ENCODE measurements around the gene STX5.
"Not testable (repeated sequence)": the region's sequence is repeated elsewhere in the genome, so short reads cannot be mapped to it uniquely, and the experiment has no call there.

The STX5 gene

DNA sequence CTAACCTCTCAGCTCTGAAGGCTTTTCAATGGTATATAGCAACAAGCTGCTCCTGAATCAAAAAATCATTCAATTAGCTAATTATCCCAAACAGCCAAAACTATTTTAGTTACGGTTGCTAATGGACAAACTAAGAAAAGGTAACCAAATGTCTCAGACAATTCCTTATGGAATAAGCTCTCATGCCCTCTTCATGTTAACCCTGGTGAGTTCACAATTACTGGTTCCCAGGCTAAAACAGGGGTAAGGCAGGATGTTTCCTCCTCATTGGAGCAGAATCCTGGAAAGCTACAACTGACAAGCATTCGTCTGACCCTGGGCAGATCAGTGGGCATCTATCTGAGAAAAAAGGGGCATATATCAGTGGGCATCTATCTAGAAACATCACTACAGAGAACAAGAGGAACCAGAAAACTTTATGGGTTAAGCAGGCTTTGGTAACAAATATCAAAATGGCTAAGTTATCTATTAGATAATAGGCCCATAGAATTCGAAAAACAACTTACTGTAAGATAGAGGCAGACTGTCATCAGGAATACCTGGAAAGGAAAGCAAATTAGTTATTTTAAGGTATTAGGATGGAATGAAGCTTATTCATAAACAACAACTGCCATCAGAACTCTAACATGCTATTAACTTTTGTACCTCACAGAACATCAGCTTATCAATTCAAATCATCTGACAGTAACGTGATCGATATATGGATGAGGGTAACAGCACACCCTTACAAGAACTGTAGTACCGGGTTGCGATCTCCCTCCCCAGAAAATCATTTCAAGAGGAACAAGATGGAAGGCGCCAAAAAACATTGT lies 22.4 kb upstream of the STX5 start:
- no peak for DNase-seq

DNA sequence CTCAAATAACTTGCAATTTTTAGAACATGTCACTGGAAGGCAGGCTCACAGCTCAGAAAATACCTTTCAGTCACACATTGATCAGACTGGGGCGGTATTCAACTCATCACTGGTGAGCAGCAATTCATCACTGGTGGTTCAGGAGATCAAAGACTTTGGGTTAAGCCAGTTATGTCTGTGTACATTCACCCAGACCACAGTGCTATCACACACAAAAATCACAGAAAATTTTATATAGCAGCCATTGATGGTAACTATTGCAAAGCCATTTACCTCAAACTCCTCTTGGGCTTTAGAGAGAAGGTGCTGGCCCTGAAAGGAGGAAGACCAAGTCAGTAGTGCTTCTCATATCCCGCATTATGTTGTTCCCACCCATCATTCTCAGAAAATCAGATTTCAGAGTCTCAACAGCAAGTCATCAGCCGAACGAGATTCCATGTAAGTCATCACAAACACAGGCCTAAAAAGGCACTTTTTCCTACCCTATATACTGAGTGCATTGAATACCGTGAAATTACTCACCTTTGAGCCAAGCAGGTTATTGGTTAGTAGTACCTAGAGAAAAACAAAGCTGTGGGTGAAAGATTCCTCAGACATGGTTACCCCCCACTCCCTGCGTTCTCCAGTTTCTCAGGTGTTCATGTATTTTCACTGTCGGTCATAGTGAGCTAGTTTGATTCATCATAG lies 21.6 kb upstream of the STX5 start:
- no peak for DNase-seq

DNA sequence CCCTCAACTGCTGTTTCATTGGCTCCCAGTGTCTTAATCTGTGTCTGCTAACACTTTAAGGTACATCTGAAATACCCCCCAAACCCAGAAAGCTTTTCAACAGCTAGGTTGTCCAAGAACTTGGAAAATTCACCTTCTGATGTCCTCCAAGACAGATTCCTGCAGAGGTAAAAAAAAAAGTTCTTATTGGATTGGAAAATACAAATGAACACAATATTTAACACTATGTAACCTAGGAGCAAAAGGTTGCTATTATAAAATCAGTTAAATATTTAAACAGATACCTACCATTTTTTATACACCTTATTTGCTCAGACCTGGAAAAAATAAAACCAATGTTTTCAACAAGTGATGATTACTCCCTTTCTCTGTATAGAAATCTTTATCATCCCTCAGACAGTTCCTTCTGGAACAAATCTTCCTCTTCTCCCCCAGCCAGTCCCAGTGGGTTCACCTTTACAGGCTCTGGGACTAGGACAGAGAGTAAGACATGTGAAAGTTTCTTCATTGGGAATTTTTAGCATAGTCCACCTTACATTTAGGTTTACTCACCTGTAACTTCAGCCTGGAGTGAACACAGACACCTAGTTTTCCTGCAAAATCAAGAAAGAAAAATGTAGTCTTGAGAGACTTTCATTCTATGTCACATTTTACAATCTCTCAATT lies 20.8 kb upstream of the STX5 start:
- no peak for DNase-seq

DNA sequence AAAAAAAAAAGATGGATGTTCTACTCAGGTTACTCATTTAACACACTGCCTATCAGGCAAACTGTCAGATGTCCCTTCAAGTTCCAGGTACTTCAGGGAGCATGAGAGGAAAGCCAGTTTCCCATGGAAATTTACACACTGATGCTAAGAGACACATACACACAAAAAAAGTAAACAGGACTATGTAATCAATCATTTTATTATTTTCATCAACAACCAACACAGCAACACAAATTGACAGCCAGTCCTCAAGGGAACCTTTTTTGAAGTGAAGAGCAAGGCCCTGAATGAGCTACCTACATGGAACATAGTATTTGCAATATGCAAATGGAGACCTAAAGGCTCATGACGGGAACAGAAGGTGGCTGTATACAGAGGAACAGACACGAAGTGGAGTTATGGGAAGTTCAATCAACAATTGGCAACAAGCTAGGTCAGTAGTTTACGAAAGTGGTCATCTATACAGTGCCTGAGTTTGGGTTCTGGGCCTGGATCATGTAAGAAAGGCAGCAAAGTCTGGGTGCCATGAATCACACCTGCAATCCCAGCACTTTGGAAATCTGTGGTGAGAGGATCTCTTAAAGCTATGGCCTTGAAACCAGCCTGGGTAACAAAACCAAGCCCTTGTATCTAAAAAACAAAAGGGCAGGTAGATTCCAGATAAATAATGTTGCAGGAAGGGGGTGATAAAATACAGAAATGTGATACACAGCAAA lies 20.1 kb upstream of the STX5 start:
- DNase-seq: no peak

DNA sequence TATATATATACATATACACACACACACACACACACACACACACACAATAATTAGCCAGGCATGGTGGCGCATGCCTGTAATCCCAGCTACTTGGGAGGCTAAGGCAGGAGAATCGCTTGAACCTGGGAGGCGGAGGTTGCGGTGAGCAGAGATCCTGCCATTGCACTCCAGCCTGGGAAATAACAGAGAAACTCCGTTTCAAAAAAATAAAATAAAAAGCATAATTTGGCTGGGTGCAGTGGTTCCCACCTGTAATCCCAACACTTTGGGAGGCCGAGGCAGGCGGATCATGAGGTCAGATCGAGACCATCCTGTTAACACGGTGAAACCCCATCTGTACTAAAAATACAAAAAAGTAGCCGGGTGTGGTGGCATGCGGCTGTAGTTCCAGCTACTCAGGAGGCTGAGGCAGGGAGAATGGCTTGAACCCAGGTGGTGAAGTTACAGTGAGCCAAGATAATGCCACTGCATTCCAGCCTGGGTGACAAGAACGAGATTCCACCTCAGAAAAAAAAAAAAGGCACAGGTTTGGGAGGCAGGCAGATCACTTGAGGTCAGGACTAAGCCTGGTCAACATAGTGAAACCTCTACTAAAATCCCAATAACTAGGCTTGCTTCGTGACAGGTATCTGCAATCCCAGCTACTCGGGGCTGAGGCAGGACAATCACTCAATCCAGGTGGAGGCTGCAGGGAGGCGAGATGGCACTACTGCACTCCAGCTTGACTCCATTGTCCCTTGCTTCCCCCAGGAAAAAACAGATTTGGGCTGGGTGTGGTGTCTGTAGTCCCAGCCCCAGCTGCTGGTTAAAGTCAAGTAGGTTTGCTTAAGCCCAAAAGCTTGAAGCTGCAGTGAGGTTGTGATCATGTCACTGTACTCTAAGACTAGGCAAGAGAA lies 19.3 kb upstream of the STX5 start:
- no peak for DNase-seq

DNA sequence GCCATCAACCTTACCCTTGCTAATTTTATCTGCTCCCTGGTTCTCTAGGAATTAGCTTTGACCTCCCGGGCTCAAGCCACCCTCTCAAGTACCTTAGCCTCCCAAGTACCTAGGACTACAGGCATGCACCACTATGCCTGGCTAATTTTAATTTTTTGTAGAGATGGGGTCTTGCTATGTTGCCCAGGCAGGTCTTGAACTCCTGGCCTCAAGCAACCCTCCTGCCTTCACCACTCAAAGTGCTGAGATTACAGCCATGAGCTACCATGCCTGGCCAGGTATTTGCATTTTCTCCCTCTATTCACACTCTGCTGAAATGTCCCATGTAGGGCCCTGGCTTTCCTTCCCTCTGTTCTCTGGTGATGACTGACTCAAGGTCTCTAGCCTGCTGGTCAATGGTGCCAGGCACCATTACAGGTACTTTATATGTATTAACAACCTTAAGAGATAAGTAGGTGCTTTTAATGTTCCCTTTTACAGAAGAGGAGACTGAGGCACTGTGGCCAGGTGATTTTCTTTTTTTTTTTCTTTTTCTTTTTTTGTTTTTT lies 16.0 kb upstream of the STX5 start:
- no peak for DNase-seq

DNA sequence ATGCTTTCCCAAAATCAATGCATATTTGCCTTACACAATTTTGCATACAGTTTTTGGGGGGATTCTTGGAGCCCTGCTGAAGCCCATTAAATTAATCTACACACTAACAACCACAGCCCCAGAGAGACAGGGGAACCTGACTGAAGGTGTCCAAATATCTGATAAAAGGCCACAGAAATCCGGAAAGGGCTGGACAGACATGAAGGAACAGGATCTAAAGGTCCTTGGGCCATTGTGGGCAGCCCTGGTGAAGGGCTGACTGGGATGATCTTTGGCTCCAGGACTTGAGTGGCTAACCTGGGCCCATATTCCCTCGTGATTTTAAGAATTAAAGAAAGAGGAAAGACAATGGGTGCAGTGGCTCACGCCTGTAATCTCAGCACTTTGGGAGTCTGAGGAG lies 14.3 kb upstream of the STX5 start:
- DNase-seq: no peak

DNA sequence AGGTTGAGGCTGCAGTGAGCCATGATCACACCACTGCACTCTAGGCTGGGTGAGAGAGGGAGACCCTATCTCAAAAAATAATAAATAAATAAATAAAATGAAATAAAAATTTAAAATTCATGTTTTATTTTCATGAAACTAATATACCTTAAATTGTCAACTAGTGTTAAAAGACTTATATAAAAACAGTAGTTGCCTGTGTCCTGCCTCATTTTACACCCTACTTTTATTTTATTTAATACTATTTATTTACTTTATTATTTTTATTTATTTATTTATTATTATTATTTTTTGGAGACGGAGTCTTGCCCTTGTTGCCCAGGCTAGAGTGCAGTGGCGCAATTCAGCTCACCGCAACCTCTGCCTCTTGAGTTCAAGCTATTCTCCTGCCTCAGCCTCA lies 12.3 kb upstream of the STX5 start:
- no peak for DNase-seq

DNA sequence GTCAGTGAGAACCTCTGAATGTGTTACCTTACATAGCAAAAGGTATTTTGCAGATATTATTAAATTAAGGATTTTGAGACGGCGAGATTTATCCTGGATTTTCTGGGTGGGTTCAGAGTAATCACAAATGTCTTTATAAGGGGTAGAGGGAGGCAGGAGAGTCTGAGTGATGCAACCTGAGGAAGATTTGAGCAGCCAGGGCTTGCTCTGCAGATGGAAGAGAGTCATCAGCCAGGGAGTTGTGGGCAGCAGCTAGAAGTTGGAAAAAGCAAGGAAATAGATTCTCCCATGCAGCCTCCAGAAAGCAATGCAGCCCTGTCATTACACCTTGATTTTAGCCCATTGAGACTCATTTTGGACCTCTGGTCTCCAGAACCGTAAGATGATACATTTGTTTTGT lies 11.6 kb upstream of the STX5 start:
- DNase-seq: no peak

DNA sequence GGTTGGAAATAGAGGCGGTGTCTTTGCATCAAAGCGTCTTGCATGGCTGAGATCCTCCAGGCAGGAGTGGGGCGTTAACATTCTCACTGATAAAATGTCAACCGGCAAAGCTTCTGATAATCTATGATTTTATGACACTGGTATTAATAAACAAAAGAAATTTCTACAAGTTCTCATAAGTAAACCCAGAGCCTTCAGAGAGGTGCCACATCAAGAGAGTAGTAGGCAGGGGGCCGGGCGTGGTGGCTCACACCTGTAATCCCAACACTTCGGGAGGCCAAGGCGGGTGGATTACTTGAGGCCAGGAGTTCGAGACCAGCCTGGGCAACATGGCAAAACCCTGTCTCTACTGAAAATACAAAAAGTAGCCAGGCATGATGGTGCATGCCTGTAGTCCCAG lies 11.0 kb upstream of the STX5 start:
- DNase-seq: peak; percentile 75

DNA sequence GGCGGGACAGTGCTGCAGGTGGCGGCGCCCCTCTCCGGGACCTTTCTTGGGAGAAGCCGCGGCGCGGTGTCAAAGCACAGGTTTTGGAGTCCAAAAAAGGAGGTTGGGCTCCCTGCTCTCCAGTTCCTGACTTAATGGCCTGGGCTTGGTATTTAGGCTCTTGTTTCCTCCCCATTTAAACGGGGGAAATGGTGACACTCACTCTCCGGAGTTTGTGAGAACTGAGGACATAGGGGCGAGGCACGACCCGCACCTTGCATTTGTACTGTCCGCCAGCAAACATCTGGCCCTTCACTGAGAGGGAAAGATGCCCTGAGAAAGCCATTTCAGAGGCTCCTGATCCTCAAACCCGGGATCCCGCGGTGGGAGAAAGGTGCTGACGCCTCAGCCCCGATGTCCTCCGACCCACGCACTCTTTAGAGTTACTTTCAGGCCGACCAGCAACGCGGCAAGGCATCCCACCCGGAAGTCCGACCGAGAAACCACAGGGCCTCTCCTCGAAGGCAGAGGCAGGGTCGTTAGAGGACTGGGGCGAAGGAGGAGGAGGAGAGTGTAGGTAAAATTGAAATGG lies 10.4 kb upstream of the STX5 start:
- DNase-seq: peak; percentile 75

DNA sequence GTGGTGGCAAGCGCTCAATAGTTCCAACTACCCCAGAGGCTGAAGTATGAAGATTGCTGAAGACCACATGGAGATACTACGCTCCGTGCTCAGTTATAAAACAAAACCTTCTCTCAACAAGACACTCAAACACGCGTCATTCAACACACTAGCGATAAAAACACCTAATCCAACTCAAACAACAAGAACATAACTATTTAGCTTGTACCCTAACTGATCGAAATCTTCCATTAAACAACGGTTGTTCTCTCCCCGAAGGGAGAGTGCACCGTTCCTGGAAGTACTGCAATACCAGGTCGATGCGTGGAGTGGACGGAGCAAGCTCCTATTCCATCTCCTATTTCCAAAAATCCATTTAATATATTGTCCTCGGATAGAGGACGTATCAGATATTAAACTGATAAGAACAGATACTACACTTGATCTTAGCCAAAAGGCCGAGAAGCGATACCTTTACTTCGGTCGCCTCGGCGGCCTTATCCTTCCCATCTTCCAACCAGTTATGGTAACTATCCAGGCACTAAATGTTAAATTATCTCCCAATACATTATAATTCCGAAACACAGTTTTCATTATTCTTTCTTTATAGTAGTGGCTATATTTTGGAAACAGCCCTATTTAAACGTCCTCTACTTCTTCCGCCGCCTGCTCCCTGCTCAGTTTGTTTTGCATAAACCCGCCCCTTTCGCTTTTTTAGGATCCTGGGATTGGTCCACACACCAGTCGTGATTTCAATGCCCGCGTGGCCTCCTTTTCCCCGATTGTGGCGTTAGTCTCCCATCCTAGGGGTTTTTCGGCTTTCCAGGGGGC lies 9.7 kb upstream of the STX5 start:
- DNase-seq: peak; percentile 99

DNA sequence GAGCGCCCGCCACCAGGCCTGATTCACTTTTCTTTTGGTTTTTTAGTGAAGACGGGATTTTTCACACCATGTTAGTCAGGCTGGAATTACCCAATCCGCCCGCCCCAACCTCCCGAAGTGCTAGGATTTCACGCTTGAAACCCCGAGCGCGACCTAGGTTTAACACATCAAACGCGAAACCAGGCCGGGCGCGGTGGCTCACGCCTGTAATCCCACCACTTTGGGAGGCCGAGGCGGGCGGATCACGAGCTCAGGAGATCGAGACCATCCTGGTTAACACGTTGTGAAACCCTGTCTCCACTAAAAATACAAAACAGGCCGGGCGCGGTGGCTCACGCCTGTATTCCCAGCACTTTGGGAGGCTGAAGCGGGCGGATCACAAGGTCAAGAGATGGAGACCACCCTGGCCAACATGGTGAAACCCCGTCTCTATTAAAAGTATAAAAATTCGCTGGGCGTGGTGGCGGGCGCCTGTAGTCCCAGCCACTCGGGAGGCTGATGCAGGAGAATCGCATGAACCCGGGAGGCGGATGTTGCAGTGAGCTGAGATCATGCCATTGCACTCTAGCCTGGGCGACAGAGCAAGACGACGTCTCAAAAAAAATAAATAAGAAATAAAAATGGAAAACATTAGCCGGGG lies 9.0 kb upstream of the STX5 start:
- DNase-seq: not testable (repeated sequence)

DNA sequence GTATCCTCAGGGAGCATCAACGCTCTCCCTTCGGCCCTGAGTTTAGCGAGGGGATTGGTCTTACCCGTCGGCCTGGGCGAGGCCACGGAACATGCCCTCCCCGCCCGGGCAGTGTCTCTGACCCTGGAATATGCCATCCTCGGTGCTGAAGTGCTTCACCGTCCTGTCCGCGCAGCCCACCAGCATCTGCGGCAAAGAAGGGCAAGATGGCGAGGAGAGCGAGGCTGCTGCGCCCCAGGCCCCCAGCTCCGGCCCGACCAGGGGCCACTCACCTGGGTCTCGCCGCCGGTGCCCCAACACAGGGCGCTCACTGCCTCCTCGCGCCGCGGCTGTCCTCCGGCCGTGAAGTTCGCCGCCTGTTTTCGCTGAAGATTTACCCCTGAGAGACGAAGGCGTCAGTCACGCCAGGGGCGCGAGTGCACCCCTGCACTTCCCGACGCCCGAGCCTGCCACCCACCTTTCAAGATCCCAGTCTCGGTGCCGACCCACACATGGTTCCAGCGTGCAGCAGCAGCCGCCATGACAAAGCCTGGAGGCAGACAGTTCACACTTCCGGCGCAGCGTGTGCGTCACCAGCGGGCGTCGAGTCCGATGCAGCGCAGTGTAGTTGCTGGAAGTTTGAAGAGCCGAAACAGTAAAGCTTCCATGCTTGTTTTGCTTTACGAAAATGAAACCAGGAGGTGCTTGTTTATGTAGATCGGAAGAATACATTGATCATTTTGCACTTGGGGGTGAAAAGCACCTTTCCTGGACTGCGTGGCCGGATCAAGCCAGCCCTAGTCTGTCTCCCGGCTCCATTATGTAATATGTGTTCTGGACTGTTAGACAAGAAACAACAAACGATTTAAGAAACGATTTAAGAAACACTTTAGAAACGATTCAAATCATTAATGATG lies 7.4 kb upstream of the STX5 start, which contains the start of gene WDR74:
WDR74 (minus strand) TSS at position 541 of the 896 bp plus-strand sequence; CDS start at position 521, 20 bp downstream.
- DNase-seq: peak; percentile 90

DNA sequence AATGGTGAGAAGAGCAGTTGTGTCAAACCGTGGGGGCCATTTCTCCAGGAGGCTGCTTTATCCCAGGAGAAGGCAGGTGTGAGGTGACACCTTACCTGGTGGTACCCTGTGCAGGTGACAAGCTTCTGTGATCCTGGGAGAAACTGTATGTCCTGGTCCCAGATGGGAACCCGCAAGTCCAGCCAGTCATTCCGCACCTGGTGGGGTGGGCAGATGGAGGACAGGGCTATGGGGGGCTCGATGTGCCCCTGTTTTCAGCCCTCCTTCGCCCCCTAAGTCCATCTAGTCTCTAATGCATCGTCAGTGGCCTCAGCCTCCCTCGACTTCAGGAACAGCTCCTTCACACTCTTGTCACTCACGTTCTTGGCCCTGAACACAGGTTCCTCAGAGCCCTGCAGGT lies 3.5 kb upstream of the STX5 start:
- no peak for DNase-seq

DNA sequence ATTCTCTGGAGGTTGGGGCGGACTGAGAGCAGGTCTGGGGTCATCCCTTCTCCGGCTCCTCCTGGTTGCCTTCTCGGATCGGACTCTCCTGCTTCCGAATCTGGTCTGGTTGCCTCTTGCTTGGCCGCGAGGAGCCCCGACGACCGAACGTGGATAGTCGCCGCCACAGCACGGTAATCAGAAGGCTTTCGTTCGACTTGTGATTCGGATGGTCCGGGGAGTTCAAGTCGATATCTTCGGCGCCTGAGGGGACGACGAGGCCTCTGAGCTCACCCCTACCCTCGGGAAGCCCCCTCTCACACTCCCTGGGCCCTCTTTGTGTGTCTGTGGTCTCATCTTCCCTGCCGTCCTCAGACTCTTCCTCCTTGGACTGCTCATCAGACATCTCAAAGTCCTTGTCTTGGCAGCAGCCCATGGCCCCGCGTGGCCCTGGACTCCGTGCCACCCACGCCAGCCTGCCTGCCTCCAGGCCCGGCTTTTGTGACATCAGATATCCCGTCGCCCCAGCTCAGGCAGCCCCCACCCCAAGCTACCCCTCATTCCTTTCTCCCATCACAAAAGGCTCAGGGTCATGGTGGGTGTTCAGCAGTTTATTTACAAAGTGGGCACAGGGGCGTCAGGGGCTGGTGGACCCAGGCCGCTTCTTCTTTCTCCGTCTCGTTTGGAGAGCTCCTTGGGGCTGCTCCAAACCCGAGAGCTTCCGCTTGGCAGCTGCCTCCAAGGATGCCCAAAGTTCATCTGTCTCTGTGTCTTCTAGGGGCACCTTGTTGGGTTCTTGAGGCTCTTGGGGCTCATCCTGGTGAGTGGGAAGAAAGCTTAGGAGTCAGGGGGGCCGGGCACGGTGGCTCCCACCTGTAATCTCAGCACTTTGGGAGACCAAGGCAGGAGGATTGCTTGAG lies 734 bp upstream of the STX5 start, which contains the start of gene TEX54:
TEX54 (minus strand) TSS at position 506 of the 899 bp plus-strand sequence.
- no peak for DNase-seq

DNA sequence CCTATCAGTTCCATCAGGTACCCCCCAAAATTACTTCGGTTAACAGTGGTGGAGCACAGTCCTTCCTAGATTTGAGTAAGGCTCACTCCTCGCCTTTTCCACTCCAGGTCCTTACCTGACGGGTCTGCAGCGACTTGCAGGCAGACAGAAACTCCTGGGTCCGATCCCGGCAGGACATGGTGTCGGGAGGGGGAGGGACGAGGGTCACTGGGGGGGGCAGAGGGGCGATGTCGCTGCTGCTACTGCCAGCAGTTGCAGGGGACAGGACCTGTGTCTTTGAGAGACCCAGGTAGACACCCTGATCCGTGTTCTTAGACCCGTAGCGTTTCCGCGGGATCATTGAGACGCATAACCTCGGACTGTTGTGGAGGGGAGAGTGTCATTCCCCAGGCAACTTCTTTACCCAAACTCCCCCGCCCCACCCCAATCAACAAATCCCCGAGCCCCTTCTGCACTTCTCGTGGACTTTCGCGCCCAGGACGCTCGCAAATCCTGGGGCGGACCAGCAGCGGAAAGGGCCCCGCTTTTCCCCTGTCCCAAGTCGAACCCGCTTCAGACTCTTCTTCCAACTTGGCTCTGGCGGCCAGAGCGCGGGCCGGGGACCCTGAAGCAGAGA lies 839 bp downstream of the STX5 start:
- DNase-seq: peak; percentile 63

Measured in NCI-H2227 treated with DMSO at 0.1 percent for 48 hours (cell line).